ENCODE measurements around the gene RABGAP1L.

Gene RABGAP1L

GRCh38 chr1:174923820-174924219, 764.5 kb downstream of the RABGAP1L start:
- no peak for DNase-seq (ENCODE audit: low read depth in 2 of 2)
- no peak overlapping the region for H3K4me3 ChIP-seq (replicated peaks in 1 of 2; ENCODE audit: low read depth in 2 of 2, low read length in 2 of 2)
- TF ChIP-seq CTCF (IDR thresholded peaks at IDR 0.05; ENCODE audit: low read depth, low read length) = no peak

- TF ChIP-seq CTCF (IDR thresholded peaks at IDR 0.05; ENCODE audit: low read depth, low read length) = no peak
- no peak overlapping the region for H3K4me3 ChIP-seq (replicated peaks in 1 of 2; ENCODE audit: low read depth in 2 of 2, low read length in 2 of 2)
- no peak for DNase-seq (ENCODE audit: low read depth in 2 of 2)
Observed at GRCh38 chr1:174928541-174928940, 769.2 kb downstream of the RABGAP1L start.

GRCh38 chr1:174931214-174931613, 771.9 kb downstream of the RABGAP1L start:
- peak in 1 of 2 donors; percentile 28 for DNase-seq (ENCODE audit: low read depth in 2 of 2)
- no peak overlapping the region for H3K4me3 ChIP-seq (replicated peaks in 1 of 2; ENCODE audit: low read depth in 2 of 2, low read length in 2 of 2)
- TF ChIP-seq CTCF (IDR thresholded peaks at IDR 0.05; ENCODE audit: low read depth, low read length) = no peak

- H3K4me3 ChIP-seq (replicated peaks in 1 of 2; ENCODE audit: low read depth in 2 of 2, low read length in 2 of 2) = no peak overlapping the region
- no peak for DNase-seq (ENCODE audit: low read depth in 2 of 2)
- TF ChIP-seq CTCF (IDR thresholded peaks at IDR 0.05; ENCODE audit: low read depth, low read length) = peak; percentile 3
Observed at GRCh38 chr1:174932587-174932986, 773.3 kb downstream of the RABGAP1L start.

GRCh38 chr1:174935961-174936727, 776.8 kb downstream of the RABGAP1L start:
- DNase-seq (ENCODE audit: low read depth in 2 of 2) = no peak
- no peak overlapping the region for H3K4me3 ChIP-seq (replicated peaks in 1 of 2; ENCODE audit: low read depth in 2 of 2, low read length in 2 of 2)
- TF ChIP-seq CTCF (IDR thresholded peaks at IDR 0.05; ENCODE audit: low read depth, low read length) = no peak

- DNase-seq (ENCODE audit: low read depth in 2 of 2) = peak in 1 of 2 donors; percentile 18
- no peak for TF ChIP-seq CTCF (IDR thresholded peaks at IDR 0.05; ENCODE audit: low read depth, low read length)
- no peak overlapping the region for H3K4me3 ChIP-seq (replicated peaks in 1 of 2; ENCODE audit: low read depth in 2 of 2, low read length in 2 of 2)
Observed at GRCh38 chr1:174938281-174939007, 779.1 kb downstream of the RABGAP1L start.
